GM12878 (cell line): ENCODE results near the gene YIF1A. TPM values are rescaled to one million over a fixed set of nuclear protein-coding genes. Genes with fewer than 3 reads are reported as not detected.

ENCODE experiments used
- ATF2 ChIP-seq: IDR thresholded peaks from 2 replicates; pipeline ENCODE4 v1.6.1; 2012; ENCODE audit warnings: low read length, inconsistent platforms
- BACH1 ChIP-seq: fragments of 450-650 bp; IDR thresholded peaks from 2 replicates; pipeline ENCODE4 v1.6.1; 2017; ENCODE audit warnings: mild to moderate bottlenecking, borderline replicate concordance
- BMI1 ChIP-seq: fragments of 450-650 bp; IDR thresholded peaks from 2 replicates; pipeline ENCODE4 v1.6.1; 2016; ENCODE audit warnings: mild to moderate bottlenecking, moderate library complexity, borderline replicate concordance
- CBFB ChIP-seq: IDR thresholded peaks from 2 replicates; pipeline ENCODE4 v1.6.1; 2016; ENCODE audit warnings: antibody characterized with exemption, low read depth
- CBX3 ChIP-seq: fragments of 200-600 bp; sonication (generic); IDR thresholded peaks from 2 replicates; pipeline ENCODE4 v1.6.1; 2016; ENCODE audit warnings: low read depth, borderline replicate concordance
- CEBPB ChIP-seq, 2 experiments: fragments of 150-350 bp in 1 of 2; IDR thresholded peaks; 2 replicates each; pipeline ENCODE4 v1.6.1; 2012 to 2014; ENCODE audit warnings: low read depth in 2 of 2, low read length in 2 of 2, borderline replicate concordance in 1 of 2, inconsistent platforms in 1 of 2
- CHD1 ChIP-seq: IDR thresholded peaks from 2 replicates; pipeline ENCODE4 v1.6.1; 2012; ENCODE audit warnings: low read depth, low read length, improper control_type of control experiment
- CHD2 ChIP-seq: IDR thresholded peaks from 2 replicates; pipeline ENCODE4 v1.6.1; 2011; ENCODE audit warnings: low read depth, low read length, improper control_type of control experiment, borderline replicate concordance
- CREM ChIP-seq: IDR thresholded peaks from 2 replicates; pipeline ENCODE4 v1.6.1; 2014; ENCODE audit warnings: antibody characterized with exemption, low read depth
- JUND ChIP-seq: IDR thresholded peaks from 2 replicates; pipeline ENCODE4 v1.6.1; 2012; ENCODE audit warnings: low read depth, mild to moderate bottlenecking, low read length, improper control_type of control experiment, moderate library complexity
- KAT2A ChIP-seq: conservative IDR thresholded peaks from 2 replicates; pipeline ENCODE4 v1.6.1; 2011; ENCODE audit warnings: low read depth, low read length; ENCODE audit not compliant: control insufficient read depth
- KDM1A ChIP-seq: fragments of 200-600 bp; sonication (generic); IDR thresholded peaks from 2 replicates; pipeline ENCODE4 v1.6.1; 2016; ENCODE audit warnings: borderline replicate concordance
- MTA3 ChIP-seq: IDR thresholded peaks from 2 replicates; pipeline ENCODE4 v1.6.1; 2012; ENCODE audit warnings: low read length, inconsistent platforms, borderline replicate concordance
- NFIC ChIP-seq: IDR thresholded peaks from 2 replicates; pipeline ENCODE4 v1.6.1; 2012; ENCODE audit warnings: low read depth, mild to moderate bottlenecking, inconsistent platforms, low read length, moderate library complexity
- NR2C1 ChIP-seq: fragments of 450-650 bp; IDR thresholded peaks from 2 replicates; pipeline ENCODE4 v1.6.1; 2017; ENCODE audit warnings: antibody characterized with exemption, mild to moderate bottlenecking, moderate library complexity
- POLR2AphosphoS5 ChIP-seq: IDR thresholded peaks from 2 replicates; pipeline ENCODE4 v1.6.1; 2011; ENCODE audit warnings: mild to moderate bottlenecking, low read length, inconsistent platforms
- SPI1 ChIP-seq: IDR thresholded peaks from 2 replicates; pipeline ENCODE4 v1.6.1; 2011; ENCODE audit warnings: low read depth, mild to moderate bottlenecking, low read length, moderate library complexity, borderline replicate concordance; ENCODE audit not compliant: insufficient read depth
- SREBF1 ChIP-seq: IDR thresholded peaks from 2 replicates; pipeline ENCODE4 v1.6.1; 2012; ENCODE audit warnings: mild to moderate bottlenecking, low read length
- SUZ12 ChIP-seq: fragments of 200-600 bp; sonication (generic); IDR thresholded peaks from one replicate; pipeline ENCODE4 v1.6.1; 2018; ENCODE audit warnings: antibody characterized with exemption, mild to moderate bottlenecking; ENCODE audit not compliant: unreplicated experiment
- TARDBP ChIP-seq: IDR thresholded peaks from 2 replicates; pipeline ENCODE4 v1.6.1; 2016; ENCODE audit warnings: borderline replicate concordance
- TCF7 ChIP-seq: IDR thresholded peaks from 2 replicates; pipeline ENCODE4 v1.6.1; 2014; ENCODE audit warnings: antibody characterized with exemption, borderline replicate concordance
- USF2 ChIP-seq: IDR thresholded peaks from 2 replicates; pipeline ENCODE4 v1.6.1; 2011; ENCODE audit warnings: low read depth, low read length, improper control_type of control experiment, borderline replicate concordance
- ZBTB4 ChIP-seq: fragments of 450-650 bp; formaldehyde crosslinking; IDR thresholded peaks from 2 replicates; pipeline ENCODE4 v1.4.0; 2022; ENCODE audit warnings: mild to moderate bottlenecking, moderate library complexity
- ZNF24 ChIP-seq: fragments of 450-650 bp; IDR thresholded peaks from 2 replicates; pipeline ENCODE4 v1.6.1; 2017; ENCODE audit warnings: antibody characterized with exemption, mild to moderate bottlenecking
- polyA plus RNA-seq, 11 experiments: library from polyadenylated mRNA; depleted of rRNA in 4 of 11; unstranded in 6 of 11; stranded (reverse) in 5 of 11; fragments of >200 nt; fragmentation: Nextera tagmentation in 4 of 11; fragmentation: Illumina TruSeq in 1 of 11; extraction: Ambion mirVana in 4 of 11; extraction: Trizol in 1 of 11; gene quantifications; 1 replicate in 1 of 11; 2 replicates in 10 of 11; pipeline versions ENCODE4 v1.2.1 to v1.2.3, GENCODE V29; 2011 to 2016; ENCODE audit warnings: inconsistent platforms in 2 of 11, missing spikeins in 2 of 11, low read depth in 1 of 11
- total RNA-seq, 4 experiments: library from RNA; depleted of rRNA in 3 of 4; stranded (reverse); fragments of >200 nt in 3 of 4; fragmentation: Illumina TruSeq in 1 of 4; extraction: Trizol in 1 of 4; gene quantifications; 2 replicates each; pipeline versions ENCODE4 v1.2.1 to v1.2.3, GENCODE V29; 2013 to 2021
- TF ChIP-seq, protein P1 (sequence below): fragments of 450-650 bp; IDR thresholded peaks from 2 replicates; pipeline ENCODE4 v1.6.1; 2017; ENCODE audit warnings: mild to moderate bottlenecking

Gene YIF1A
- total and polyA plus RNA-seq, 10 of the 15 experiments (the other 5 are each of a cell fraction or from before 2014, with no cell fraction given), result 6.6 to 128 (median 71.7) TPM

GRCh38 chr11:66268244-66268951 is 20.5 kb downstream of the YIF1A start, which contains the start of gene RAB1B (continued):
- TF ChIP-seq TCF7 (no peak), KDM1A (no peak), ATF2 (no peak), CEBPB (IDR thresholded peaks at IDR 0.05; ENCODE audit: borderline replicate concordance in 1 of 2, low read depth in 2 of 2, low read length in 2 of 2) (no peak), TARDBP (no peak; the same call in none of the 2 replicates), NFIC (no peak), JUND (no peak), CHD2 (peak; percentile 81; the same call in 1 of the 2 replicates), SREBF1 (peak; percentile 85), SUZ12 (no peak), ZBTB4 (no peak), BMI1 (no peak), KAT2A (no peak), CREM (peak; percentile 81), MTA3 (peak; percentile 33; the same call in 1 of the 2 replicates), ZNF24 (no peak), CHD1 (no peak), POLR2AphosphoS5 (peak; percentile 61), NR2C1 (peak; percentile 60), CBFB (no peak; the same call in 1 of the 2 replicates), BACH1 (no peak; the same call in 1 of the 2 replicates), CBX3 (no peak), USF2 (no peak), SPI1 (no peak)
- TF ChIP-seq, protein P1, sequence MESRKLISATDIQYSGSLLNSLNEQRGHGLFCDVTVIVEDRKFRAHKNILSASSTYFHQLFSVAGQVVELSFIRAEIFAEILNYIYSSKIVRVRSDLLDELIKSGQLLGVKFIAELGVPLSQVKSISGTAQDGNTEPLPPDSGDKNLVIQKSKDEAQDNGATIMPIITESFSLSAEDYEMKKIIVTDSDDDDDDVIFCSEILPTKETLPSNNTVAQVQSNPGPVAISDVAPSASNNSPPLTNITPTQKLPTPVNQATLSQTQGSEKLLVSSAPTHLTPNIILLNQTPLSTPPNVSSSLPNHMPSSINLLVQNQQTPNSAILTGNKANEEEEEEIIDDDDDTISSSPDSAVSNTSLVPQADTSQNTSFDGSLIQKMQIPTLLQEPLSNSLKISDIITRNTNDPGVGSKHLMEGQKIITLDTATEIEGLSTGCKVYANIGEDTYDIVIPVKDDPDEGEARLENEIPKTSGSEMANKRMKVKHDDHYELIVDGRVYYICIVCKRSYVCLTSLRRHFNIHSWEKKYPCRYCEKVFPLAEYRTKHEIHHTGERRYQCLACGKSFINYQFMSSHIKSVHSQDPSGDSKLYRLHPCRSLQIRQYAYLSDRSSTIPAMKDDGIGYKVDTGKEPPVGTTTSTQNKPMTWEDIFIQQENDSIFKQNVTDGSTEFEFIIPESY, result no peak
